HG02852 (cell line): ENCODE measurements around the gene GP9.
"Not testable (repeated sequence)": the region's sequence is repeated elsewhere in the genome, so short reads cannot be mapped to it uniquely, and the experiment has no call there.

Source experiments
- ATAC-seq: cut with Tn5 transposase; IDR thresholded peaks from one replicate; pipeline ENCODE4 v1.9.1; 2021; ENCODE audit warnings: mild to moderate bottlenecking, moderate library complexity; ENCODE audit not compliant: unreplicated experiment

The GP9 gene

DNA sequence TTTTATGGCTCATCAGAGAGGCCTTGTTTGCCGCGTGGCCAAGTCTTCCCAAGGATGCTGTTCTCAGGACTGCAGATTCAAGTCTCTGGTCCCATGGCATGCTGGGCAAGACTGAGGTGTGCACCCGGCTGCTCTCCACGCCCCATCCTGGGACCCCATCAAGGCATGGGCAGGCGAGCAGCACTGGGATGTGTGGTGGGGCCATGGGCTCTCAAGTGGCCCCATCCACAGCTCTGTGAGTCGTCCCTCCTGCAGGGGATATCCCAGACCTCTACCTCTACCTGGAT is 13.1 kb upstream of the GP9 start:
- no peak for ATAC-seq

DNA sequence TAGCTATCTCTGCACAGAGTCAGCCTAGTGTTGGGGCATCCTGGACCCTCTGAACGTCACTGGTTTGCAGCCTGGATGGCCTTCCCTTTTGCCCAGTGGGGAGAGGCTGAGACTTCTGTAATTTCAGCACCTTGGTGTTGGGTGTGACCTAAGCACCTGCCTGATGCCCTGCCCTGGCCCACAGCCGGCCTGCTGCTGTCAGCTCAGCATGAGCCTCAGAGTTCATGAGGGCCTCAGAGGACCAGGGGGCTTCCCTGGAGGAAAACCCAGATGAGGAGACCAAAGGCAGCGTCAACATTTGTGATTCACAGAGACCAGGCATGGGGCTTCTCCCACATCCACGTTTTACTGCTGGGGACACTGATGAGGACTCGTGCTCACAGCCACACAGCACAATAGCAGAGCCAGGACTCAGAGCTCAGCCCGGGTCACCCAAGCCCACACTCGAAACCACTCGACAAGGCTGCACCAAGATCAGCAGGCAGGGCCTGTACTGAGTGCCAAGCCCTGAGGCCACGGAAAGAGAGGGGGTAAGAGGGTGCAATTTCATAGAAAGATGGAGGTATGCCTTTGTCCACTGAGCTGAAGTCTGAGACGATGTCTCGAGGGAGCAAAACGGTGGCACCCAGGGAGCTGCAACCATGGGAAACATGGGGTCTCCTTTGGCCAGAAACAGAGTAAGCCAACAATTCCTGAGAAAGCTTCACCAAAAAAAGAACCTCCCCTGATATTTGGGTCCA is 9.9 kb upstream of the GP9 start:
- no peak for ATAC-seq

DNA sequence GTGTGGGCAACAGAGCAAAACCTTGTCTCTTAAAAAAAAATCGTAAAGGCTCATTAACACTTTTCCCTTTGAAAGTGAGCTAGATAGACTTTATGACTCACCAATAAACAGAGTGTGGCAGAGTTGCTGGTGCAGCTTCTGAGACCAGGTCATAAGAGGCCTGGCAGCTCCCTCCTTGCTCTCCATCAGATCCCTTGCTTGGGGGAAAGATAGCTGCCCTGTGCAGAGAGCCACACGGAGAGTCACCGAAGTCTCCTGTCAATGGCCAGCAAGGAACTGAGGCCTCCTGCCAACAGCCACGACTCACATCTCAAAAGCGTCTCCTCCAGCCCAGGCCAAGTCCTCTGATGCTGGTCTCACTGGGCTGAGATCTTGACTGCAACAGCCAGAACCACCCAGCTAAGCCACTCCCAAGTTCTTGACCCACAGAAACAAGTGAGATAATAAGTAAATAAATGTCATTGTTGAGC is 8.7 kb upstream of the GP9 start:
- ATAC-seq, result no peak

GRCh38 chr3:129052675-129053074 is 7.9 kb upstream of the GP9 start:
- ATAC-seq, result no peak

- no peak for ATAC-seq
These were observed 5.9 kb upstream of the GP9 start for GRCh38 chr3:129054605-129055104.

DNA sequence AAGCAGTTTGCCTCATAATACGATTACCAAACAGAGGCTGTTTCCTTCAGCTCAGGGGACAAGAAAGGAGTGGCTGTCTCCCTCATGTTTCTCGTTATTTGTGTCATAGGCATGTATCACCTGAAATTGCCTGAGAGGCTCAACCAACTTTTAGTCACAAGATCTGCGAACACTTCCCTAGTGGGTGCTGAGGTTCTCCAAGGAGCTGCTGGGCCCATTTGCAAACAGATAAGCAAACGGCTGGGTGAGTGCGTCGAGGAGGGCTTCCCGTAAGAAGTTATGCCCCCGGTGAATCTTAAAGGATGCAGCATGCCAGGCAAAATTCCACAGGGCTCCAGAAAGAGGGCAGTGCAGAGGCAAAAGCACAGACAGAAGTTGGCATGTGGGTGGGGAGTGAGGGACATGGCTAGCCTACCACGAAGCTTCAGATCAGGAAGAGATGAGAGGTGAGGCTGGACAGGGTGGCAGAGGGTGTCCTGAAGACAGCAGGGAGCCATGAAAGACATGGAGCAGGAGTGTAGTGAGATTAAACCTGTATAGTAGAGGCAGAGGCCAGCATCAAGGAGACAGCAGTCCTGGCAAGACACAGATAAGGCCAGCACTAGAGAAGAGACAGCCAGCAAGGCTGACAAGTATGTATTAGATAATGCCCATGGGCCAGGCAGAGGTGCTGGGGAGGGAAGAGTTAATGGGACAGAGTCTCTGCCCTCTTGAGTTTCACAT is 4.0 kb upstream of the GP9 start:
- no peak for ATAC-seq

GRCh38 chr3:129057249-129057648 is 3.3 kb upstream of the GP9 start:
- ATAC-seq, result no peak

- ATAC-seq, result no peak
These were observed 2.0 kb upstream of the GP9 start for GRCh38 chr3:129058441-129059200.

- no peak for ATAC-seq
These were observed 1.1 kb upstream of the GP9 start for GRCh38 chr3:129059311-129059958.

DNA sequence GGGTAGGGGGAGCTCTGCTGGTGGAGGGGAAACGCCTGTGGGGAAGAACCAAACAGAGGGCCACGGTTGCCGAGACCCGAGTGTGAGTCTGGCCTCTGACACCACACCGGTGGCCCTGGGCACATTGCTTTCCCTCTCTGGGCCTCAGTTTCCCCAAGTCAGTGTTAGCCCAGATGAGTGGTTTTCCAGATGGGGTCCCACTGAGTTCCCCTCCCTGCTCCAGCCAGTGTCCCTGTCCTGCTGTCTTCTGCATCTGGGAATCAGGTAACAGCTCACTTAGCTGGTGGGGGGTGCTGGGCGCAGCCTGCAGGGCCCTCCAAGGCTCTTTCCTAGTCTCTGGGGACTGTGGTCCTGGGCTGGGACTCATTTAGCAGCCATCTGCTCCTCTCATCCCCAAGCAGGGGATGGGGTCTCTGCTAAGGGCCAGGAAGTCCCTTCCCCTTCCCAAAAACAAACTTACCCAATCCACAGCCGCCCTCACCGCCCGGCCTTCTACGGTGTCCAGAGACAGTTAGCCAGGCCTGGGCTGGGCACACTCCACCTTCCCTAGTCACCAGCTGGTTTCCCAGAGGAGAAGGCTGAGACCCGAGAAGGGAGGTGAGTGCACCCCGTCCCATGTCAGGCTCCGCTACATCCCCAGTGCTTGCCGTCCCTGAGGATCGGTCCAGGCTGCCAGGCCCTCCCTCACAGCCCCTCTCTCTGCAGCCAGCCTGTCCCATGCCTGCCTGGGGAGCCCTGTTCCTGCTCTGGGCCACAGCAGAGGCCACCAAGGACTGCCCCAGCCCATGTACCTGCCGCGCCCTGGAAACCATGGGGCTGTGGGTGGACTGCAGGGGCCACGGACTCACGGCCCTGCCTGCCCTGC is 676 bp downstream of the GP9 start:
- ATAC-seq, result no peak

DNA sequence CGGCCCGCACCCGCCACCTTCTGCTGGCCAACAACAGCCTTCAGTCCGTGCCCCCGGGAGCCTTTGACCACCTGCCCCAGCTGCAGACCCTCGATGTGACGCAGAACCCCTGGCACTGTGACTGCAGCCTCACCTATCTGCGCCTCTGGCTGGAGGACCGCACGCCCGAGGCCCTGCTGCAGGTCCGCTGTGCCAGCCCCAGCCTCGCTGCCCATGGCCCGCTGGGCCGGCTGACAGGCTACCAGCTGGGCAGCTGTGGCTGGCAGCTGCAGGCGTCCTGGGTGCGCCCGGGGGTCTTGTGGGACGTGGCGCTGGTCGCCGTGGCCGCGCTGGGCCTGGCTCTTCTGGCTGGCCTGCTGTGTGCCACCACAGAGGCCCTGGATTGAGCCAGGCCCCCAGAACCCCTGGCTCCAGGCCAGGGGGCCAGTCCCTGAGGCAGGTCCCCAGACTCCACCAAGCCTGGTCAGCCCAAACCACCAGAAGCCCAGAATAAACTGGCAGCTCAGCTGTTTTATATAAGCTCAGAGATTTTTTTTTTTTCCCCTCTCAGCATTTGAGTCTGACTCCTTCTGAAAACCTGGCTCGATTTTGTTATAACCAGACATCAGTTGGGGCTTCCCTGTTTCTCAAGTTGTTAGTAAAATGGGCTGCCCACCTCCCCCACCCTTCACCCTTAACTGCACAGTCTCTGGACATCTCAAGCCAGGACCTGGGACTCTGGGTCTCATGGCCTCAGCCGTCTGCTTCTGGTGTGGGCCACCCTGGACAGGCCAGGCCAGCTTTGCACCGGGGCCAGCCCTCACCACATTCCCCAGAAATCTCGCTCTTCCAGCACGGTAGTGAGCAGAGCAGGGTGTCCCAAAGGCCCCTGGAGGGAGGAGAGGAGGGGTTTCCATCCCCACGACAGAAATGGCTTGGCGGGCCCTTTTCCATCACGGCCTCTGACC is 1.6 kb downstream of the GP9 start:
- ATAC-seq, result no peak

DNA sequence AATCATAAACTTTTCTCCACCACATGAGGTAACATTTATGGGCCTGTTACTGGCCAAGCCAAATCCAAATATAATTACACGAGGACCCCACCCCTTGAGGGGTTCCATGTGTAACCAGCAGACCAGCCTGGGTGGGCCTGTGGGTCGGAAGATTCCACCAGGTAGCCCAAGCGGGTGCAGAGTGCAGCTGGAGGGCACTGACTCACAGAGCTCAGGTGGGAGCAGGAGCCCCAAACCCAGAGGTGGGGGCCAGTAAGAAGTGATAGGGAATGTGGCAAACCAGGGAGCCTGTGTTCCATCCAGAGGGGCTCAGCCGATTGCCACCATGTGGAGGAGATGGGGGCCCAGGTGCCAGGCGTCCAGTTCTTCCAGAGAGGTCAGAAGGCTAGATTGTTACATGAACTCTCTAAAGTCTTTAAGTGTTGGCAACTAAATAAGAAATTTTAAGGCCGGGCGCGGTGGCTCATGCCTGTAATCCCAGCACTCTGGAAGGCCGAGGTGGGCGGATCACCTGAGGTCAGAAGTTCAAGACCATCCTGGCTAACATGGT is 2.6 kb downstream of the GP9 start:
- ATAC-seq, result no peak

- ATAC-seq, result no peak
These were observed 3.4 kb downstream of the GP9 start for GRCh38 chr3:129063841-129064482.

DNA sequence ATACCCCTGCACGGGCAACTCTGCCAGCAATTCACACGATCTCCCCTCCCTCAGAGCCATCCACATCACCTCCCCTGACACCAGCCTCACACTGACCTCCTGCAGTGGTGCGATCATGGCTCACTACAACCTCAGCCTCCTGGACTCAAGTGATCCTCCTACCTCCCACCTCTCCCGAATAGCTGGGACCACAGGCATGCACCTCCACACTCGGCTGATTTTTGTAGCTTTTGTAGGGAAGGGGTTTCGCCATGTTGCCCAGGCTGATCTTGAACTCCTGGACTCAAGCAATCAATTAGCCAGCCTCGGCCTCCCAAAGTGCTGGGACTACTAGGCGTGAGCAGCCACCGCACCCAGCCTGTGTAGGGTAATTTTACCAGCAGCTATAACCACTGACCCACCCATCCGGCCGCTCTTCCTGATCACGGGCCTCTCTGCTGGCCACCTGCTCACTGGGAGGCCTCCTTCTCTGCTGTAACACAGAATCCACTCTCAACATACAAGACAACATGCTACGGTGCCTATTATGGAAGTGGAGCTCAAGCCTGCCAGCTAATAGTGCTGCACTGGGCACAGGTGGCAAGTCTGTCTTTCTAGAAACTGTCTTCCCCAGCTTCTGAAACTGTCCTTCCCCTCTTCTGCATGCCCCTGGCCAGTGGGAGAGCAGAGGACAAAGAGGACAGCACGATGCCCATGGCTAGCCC is 4.6 kb downstream of the GP9 start:
- no peak for ATAC-seq

DNA sequence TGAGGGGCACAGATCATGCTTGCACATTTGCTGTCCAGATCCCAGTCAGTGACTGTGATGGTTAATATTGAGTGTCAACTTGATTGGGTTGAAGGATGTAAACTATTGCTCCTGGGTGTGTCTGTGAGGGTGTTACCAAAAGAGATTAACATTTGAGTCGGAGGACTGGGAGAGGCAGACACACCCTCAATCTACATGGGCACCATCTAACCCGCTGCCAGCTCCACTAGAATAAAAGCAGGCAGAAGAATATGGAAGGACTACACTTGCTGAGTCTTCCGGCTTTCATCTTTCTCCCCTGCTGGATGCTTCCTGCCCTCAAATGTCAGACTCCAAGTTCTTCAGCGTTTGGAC is 5.1 kb downstream of the GP9 start:
- ATAC-seq, result no peak

DNA sequence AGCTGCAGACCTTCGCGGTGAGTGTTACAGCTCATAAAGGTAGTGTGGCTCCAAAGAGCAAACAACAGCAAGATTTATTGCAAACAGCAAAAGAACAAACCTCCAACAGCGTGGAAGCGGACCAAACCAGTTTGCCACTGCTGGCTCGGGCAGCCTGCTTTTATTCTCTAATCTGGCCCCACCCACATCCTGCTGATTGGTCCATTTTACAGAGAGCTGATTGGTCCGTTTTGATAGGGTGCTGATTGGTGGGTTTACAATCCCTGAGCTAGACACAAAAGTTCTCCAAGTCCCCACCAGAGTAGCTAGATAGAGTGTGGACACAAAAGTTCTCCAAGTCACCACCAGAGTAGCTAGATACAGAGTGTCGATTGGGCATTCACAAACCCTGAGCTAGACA is 7.1 kb downstream of the GP9 start:
- not testable (repeated sequence) for ATAC-seq

DNA sequence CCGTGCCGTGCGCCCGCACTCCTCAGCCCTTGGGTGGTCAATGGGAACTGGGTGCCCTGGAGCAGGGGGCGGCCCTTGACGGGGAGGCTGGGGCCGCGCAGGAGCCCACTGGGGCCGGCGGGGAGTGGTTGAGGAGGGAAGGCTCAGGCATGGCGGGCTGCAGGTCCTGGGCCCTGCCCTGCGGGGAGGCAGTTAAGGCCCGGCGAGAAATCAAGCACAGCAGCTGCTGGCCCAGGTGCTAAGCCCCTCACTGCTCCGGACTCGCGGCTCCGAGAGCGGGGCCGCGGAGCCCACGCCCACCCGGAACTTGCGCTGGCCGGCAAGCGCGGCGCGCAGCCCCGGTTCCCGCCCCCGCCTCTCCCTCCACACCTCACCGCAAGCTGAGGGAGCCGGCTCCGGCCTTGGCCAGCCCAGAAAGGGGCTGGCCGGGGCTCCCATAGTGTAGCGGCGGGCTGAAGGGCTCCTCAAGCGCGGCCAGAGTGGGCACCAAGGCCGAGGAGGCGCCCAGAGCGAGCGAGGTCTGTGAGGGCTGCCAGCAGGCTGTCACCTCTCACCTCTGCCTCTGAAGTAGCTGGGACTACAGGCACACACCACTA is 7.8 kb downstream of the GP9 start:
- no peak for ATAC-seq
